Activated B cell treated with CpG ODN at 0.5 μM for 24 hours (primary cell): ENCODE data around the gene PPP1R2. TPM values are rescaled to one million over a fixed set of nuclear protein-coding genes. Genes with fewer than 3 reads are reported as not detected.
"Not testable (repeated sequence)": the region's sequence is repeated elsewhere in the genome, so short reads cannot be mapped to it uniquely, and the experiment has no call there.

Source experiments
- ATAC-seq: fragments of 200-7000 bp; cut with Tn5 transposase; one replicate; pipeline ENCODE4 v1.10.0; 2021; ENCODE audit warnings: low read depth, mild to moderate bottlenecking, moderate library complexity
- CTCF ChIA-PET: fragments of 350-600 bp; sonication (Branson Sonifier 250); formaldehyde crosslinking; loops from one replicate; lab custom pipeline; 2021; ENCODE audit warnings: antibody characterized with exemption; lab: Charles Lee
- POLR2A ChIA-PET: fragments of 350-600 bp; sonication (Branson Sonifier 250); formaldehyde crosslinking; loops from one replicate; lab custom pipeline; 2021; ENCODE audit warnings: antibody characterized with exemption; lab: Charles Lee
- DNase-seq: peaks from one replicate; pipeline ENCODE4 v3.0.0; 2022
- H3K27ac Mint-ChIP-seq: one replicate; pipeline ENCODE4 v1.8.0; 2020; ENCODE audit warnings: mixed read lengths
- H3K27me3 Mint-ChIP-seq: one replicate; pipeline ENCODE4 v1.8.0; 2021; ENCODE audit warnings: mixed read lengths
- H3K36me3 Mint-ChIP-seq: one replicate; pipeline ENCODE4 v1.8.0; 2021; ENCODE audit warnings: low read depth, mixed read lengths
- H3K4me1 Mint-ChIP-seq: one replicate; pipeline ENCODE4 v1.8.0; 2021; ENCODE audit warnings: mixed read lengths
- H3K4me3 Mint-ChIP-seq: one replicate; pipeline ENCODE4 v1.8.0; 2020; ENCODE audit warnings: mild to moderate bottlenecking, mixed read lengths
- H3K9me3 Mint-ChIP-seq: one replicate; pipeline ENCODE4 v1.8.0; 2020; ENCODE audit warnings: mixed read lengths
- CTCF ChIP-seq: fragments of 200-600 bp; IDR thresholded peaks from one replicate; pipeline ENCODE4 v1.8.0; 2022; ENCODE audit warnings: antibody characterized with exemption, mild to moderate bottlenecking
- intact Hi-C: fragments of 100-400 bp; cut with micrococcal nuclease; formaldehyde crosslinking; loops from one replicate; pipeline ENCODE4 v1.15.1; 2024
- total RNA-seq: library from RNA; stranded (reverse); gene quantifications from 2 replicates; pipeline ENCODE4 v1.2.3, GENCODE V29; 2022

Gene PPP1R2
- total RNA-seq, 1 donor from 2014 or later: 64.1 TPM

GRCh38 chr3:195511136-195511535 is 32.0 kb downstream of the PPP1R2 start:
- peaks cover 10% of the 10 kb centered on the region for H3K4me1 Mint-ChIP-seq
- no peaks in the 10 kb centered on the region for H3K9me3 Mint-ChIP-seq
- peaks cover 65% of the 10 kb centered on the region for H3K36me3 Mint-ChIP-seq
- H3K27ac Mint-ChIP-seq: peak overlapping the region; percentile 63
- ATAC-seq (no peak), DNase-seq (no peak)
- intact Hi-C loops: loop anchor here (10.0 kb wide), 1 partner anchor 116 kb away; no protein-coding TSS in a partner anchor
- H3K4me3 Mint-ChIP-seq: no peak overlapping the region
- no peak for TF ChIP-seq CTCF
- CTCF ChIA-PET: interaction anchor here (1.5 kb wide), 2 partner anchors 12 to 241 kb away, joined by 4 read pairs; partner anchors contain the start of gene XXYLT1
- H3K27me3 Mint-ChIP-seq: no peaks in the 10 kb centered on the region
- POLR2A ChIA-PET: no interaction called here

- no peak for ATAC-seq
- peaks cover 37% of the 10 kb centered on the region for H3K36me3 Mint-ChIP-seq
- no peaks in the 10 kb centered on the region for H3K27me3 Mint-ChIP-seq
- ChIA-PET CTCF (interaction anchor here (1.9 kb wide), 1 partner anchor 237 kb away, joined by 5 read pairs; the partner anchor contains the start of gene XXYLT1), POLR2A (interaction anchor here (0.6 to 0.7 kb wide), 3 partner anchors 37 to 433 kb away, joined by 3 to 4 read pairs (median 3); no protein-coding TSS in a partner anchor)
- H3K4me3 Mint-ChIP-seq: no peak overlapping the region
- H3K9me3 Mint-ChIP-seq: no peaks in the 10 kb centered on the region
- peaks cover 10% of the 10 kb centered on the region for H3K4me1 Mint-ChIP-seq
- TF ChIP-seq CTCF: no peak
- intact Hi-C loops: no loop called here
- no peak for DNase-seq
- H3K27ac Mint-ChIP-seq: no peak overlapping the region
Observed at GRCh38 chr3:195508185-195508584, 34.9 kb downstream of the PPP1R2 start.

GRCh38 chr3:195475614-195476013 is 67.5 kb downstream of the PPP1R2 start:
- DNase-seq (no peak), ATAC-seq (no peak)
- CTCF ChIA-PET: no interaction called here
- H3K4me3 Mint-ChIP-seq: no peak overlapping the region
- intact Hi-C loops: no loop called here
- no peak overlapping the region for H3K27ac Mint-ChIP-seq
- peaks cover 2% of the 10 kb centered on the region for H3K9me3 Mint-ChIP-seq
- H3K27me3 Mint-ChIP-seq: peaks cover 10% of the 10 kb centered on the region
- H3K4me1 Mint-ChIP-seq: no peaks in the 10 kb centered on the region
- TF ChIP-seq CTCF: no peak
- no peaks in the 10 kb centered on the region for H3K36me3 Mint-ChIP-seq
- POLR2A ChIA-PET: no interaction called here

GRCh38 chr3:195475116-195475515 is 68.0 kb downstream of the PPP1R2 start:
- not testable (repeated sequence) for ATAC-seq, H3K4me3 Mint-ChIP-seq

GRCh38 chr3:195468841-195469240 is 74.3 kb downstream of the PPP1R2 start:
- ChIA-PET CTCF (no interaction called here), POLR2A (no interaction called here)
- Mint-ChIP-seq H3K4me1 (peaks cover 6% of the 10 kb centered on the region), H3K4me3 (no peak overlapping the region), H3K27me3 (no peaks in the 10 kb centered on the region), H3K9me3 (peaks cover 14% of the 10 kb centered on the region), H3K36me3 (no peaks in the 10 kb centered on the region), H3K27ac (no peak overlapping the region)
- intact Hi-C loops: no loop called here
- ATAC-seq (no peak), DNase-seq (no peak)
- no peak for TF ChIP-seq CTCF

More at GRCh38 chr3:195475116-195475515, 68.0 kb downstream of the PPP1R2 start:
- intact Hi-C loops, H3K4me1 Mint-ChIP-seq, H3K36me3 Mint-ChIP-seq, CTCF ChIA-PET, H3K27ac Mint-ChIP-seq, DNase-seq, H3K9me3 Mint-ChIP-seq, POLR2A ChIA-PET: not testable (repeated sequence)
- H3K27me3 Mint-ChIP-seq: peaks cover 10% of the 10 kb centered on the region

- Mint-ChIP-seq H3K9me3 (peaks cover 14% of the 10 kb centered on the region), H3K27ac (no peak overlapping the region), H3K27me3 (no peaks in the 10 kb centered on the region), H3K4me3 (no peak overlapping the region), H3K36me3 (no peaks in the 10 kb centered on the region), H3K4me1 (peaks cover 6% of the 10 kb centered on the region)
- ATAC-seq (no peak), DNase-seq (no peak)
- CTCF ChIA-PET: no interaction called here
- POLR2A ChIA-PET: no interaction called here
- intact Hi-C loops: no loop called here
- TF ChIP-seq CTCF: no peak
Observed at GRCh38 chr3:195468391-195468776, 74.7 kb downstream of the PPP1R2 start.
